Breast epithelium (tissue), 4 donors: Measurements from ENCODE around the gene MOGAT2. TPM values are rescaled to one million over a fixed set of nuclear protein-coding genes. Genes with fewer than 3 reads are reported as not detected.
"Not testable (repeated sequence)": the region's sequence is repeated elsewhere in the genome, so short reads cannot be mapped to it uniquely, and the experiment has no call there.

Source experiments
- DNase-seq, 2 donors: peaks; one replicate each; pipeline ENCODE4 v3.0.0-alpha.2; 2019; ENCODE audit warnings: low spot score in 2 of 2
- H3K27ac ChIP-seq, 2 donors: fragments of 200-600 bp; sonication (generic) in 1 of 2; one replicate each; pipeline ENCODE4 v1.5.1; 2016 to 2019; ENCODE audit warnings: mild to moderate bottlenecking in 1 of 2
- H3K27me3 ChIP-seq, 2 donors: fragments of 200-600 bp; sonication (generic) in 1 of 2; one replicate each; pipeline versions ENCODE4 v1.5.1 to v1.6.0; 2017 to 2019; ENCODE audit warnings: control low read depth in 1 of 2, mild to moderate bottlenecking in 1 of 2
- H3K36me3 ChIP-seq: fragments of 200-600 bp; one replicate; pipeline ENCODE4 v1.5.1; 2019
- H3K4me1 ChIP-seq, 2 donors: fragments of 200-600 bp; sonication (generic); one replicate each; pipeline ENCODE4 v1.5.1; 2016 to 2019; ENCODE audit warnings: control low read depth in 1 of 2
- H3K4me3 ChIP-seq, 3 donors: fragments of 200-600 bp; sonication (generic); 1 replicate in 2 of 3; 2 replicates in 1 of 3; pipeline ENCODE4 v1.5.1; 2016 to 2019; ENCODE audit warnings: mild to moderate bottlenecking in 3 of 3, moderate library complexity in 2 of 3
- H3K9me3 ChIP-seq, 2 donors: fragments of 200-600 bp; sonication (generic) in 1 of 2; one replicate each; pipeline ENCODE4 v1.5.1; 2016 to 2019; ENCODE audit warnings: control low read depth in 1 of 2
- POLR2A ChIP-seq: fragments of 450-650 bp; IDR thresholded peaks from one replicate; pipeline ENCODE4 v1.6.1; 2016; ENCODE audit warnings: antibody characterized with exemption, mild to moderate bottlenecking, moderate library complexity
- POLR2AphosphoS5 ChIP-seq, 3 donors: sonication (generic); formaldehyde crosslinking; IDR thresholded peaks; one replicate each; pipeline ENCODE4 v1.6.1; 2017; ENCODE audit warnings: antibody characterized with exemption in 3 of 3
- intact Hi-C: fragments of 100-400 bp; cut with DNase I; formaldehyde crosslinking; loops from one replicate; pipeline ENCODE4 v1.15.1; 2023; ENCODE audit warnings: low total_unique reads
- total RNA-seq, 3 donors: library from RNA; depleted of rRNA; stranded (reverse); fragments of >200 nt; gene quantifications; one replicate each; pipeline ENCODE4 v1.1.0, GENCODE V29; 2016
- TF ChIP-seq, protein P1 (sequence below), 3 donors: fragments of 450-650 bp; IDR thresholded peaks; one replicate each; pipeline ENCODE4 v1.5.1; 2016 to 2017; ENCODE audit warnings: antibody characterized with exemption in 3 of 3, mild to moderate bottlenecking in 3 of 3, moderate library complexity in 3 of 3

MOGAT2 gene
- total RNA-seq, 3 donors from 2014 or later, result 0.32 to 7.3 (median 1.3) TPM

DNA sequence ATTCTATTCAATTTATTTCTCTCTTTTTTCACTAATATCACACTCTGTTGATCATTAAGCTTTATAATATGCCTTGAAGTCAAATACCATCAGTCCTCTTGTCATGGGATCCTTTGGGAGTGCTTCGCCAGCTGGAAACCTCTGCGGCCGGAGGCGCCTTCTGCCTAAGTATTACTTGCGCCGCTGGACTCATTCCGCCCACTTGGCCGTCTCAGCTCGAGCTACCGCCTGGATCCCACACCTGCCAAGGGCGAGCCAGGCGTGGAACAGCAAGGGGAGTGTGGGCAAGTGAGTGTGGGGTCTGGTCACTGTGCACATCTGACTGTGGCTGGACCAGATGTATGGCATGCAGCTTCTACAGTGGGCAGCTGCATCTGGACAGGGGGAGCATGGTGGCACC lies 39.7 kb upstream of the MOGAT2 start:
- no peak for TF ChIP-seq POLR2A
- no peak for TF ChIP-seq POLR2AphosphoS5 (IDR thresholded peaks at IDR 0.05)
- TF ChIP-seq, protein P1, sequence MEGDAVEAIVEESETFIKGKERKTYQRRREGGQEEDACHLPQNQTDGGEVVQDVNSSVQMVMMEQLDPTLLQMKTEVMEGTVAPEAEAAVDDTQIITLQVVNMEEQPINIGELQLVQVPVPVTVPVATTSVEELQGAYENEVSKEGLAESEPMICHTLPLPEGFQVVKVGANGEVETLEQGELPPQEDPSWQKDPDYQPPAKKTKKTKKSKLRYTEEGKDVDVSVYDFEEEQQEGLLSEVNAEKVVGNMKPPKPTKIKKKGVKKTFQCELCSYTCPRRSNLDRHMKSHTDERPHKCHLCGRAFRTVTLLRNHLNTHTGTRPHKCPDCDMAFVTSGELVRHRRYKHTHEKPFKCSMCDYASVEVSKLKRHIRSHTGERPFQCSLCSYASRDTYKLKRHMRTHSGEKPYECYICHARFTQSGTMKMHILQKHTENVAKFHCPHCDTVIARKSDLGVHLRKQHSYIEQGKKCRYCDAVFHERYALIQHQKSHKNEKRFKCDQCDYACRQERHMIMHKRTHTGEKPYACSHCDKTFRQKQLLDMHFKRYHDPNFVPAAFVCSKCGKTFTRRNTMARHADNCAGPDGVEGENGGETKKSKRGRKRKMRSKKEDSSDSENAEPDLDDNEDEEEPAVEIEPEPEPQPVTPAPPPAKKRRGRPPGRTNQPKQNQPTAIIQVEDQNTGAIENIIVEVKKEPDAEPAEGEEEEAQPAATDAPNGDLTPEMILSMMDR (IDR thresholded peaks at IDR 0.05), result no peak
- peaks cover 0 to 20% of the 10 kb centered on the region in 2 donors for H3K27me3 ChIP-seq
- peaks cover 0 to 7% of the 10 kb centered on the region in 2 donors for H3K9me3 ChIP-seq
- no peak for DNase-seq
- intact Hi-C loops, result no loop called here
- no peak overlapping the region for H3K27ac ChIP-seq
- H3K4me1 ChIP-seq, result no peaks in the 10 kb centered on the region
- no peak overlapping the region for H3K4me3 ChIP-seq
- no peaks in the 10 kb centered on the region for H3K36me3 ChIP-seq

DNA sequence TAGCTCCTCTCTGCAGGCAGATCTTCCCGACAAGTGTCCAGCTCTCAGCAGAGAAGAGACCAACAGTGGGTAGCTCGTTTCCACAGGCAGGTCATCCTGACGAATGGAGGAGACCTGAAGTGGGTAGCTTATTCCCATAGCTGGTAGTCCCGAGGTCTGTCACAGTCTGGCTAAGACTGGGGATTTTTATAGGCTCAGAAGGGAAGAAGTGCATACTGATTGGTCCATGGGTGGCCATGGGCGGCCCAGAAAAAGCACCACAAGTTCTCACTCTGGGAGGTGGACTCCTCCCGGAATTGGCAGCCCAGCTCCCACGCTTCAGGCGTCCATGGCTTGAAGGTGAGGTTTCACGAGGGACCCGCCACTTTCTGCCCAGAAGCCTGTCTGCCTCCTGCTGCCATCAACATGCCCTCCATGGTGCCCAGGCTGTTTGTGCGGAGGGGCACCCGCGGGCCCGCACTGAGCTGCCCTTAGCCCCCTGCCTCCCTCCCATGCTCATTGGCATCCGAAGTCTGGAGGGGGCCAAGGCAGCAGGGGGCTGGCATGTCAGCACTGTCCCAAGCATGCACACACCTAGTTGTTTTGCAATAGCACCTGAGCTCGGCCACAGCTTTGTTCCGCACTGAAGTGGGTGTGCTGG lies 38.9 kb upstream of the MOGAT2 start:
- H3K36me3 ChIP-seq, result no peaks in the 10 kb centered on the region
- no peaks in the 10 kb centered on the region for H3K4me1 ChIP-seq
- no peak for DNase-seq
- H3K27ac ChIP-seq, result no peak overlapping the region
- peaks cover 0 to 5% of the 10 kb centered on the region in 2 donors for H3K9me3 ChIP-seq
- no peak overlapping the region for H3K4me3 ChIP-seq
- peaks cover 0 to 20% of the 10 kb centered on the region in 2 donors for H3K27me3 ChIP-seq
- intact Hi-C loops, result no loop called here
- TF ChIP-seq POLR2A (no peak), POLR2AphosphoS5 (IDR thresholded peaks at IDR 0.05) (no peak)
- TF ChIP-seq, protein P1 (IDR thresholded peaks at IDR 0.05), result no peak

DNA sequence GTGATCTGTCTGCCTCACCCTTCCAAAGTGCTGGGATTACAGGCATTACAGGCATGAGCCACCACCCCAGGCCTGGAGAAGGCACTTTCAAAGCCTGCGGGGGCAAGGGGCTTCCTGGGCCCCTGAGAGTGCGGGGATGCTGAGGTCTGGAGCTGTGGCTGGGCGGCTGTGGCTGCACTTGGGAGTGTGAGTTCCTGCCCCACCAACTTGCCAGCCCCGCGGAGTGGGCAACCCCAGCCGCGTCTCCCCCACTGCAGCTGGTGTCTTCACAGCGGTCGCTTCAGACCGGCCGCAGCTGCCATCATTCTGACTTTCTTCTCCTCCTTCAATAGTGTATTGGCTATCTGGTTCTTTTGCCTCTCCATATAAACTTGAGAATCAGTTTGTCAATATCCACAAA lies 38.1 kb upstream of the MOGAT2 start:
- DNase-seq, result no peak
- H3K4me1 ChIP-seq, result no peaks in the 10 kb centered on the region
- no peaks in the 10 kb centered on the region for H3K36me3 ChIP-seq
- H3K4me3 ChIP-seq, result no peak overlapping the region
- peaks cover 0 to under 1% of the 10 kb centered on the region in 2 donors for H3K9me3 ChIP-seq
- TF ChIP-seq POLR2AphosphoS5 (IDR thresholded peaks at IDR 0.05) (no peak), POLR2A (no peak)
- TF ChIP-seq, protein P1 (IDR thresholded peaks at IDR 0.05), result no peak
- no peak overlapping the region for H3K27ac ChIP-seq
- peaks cover 0 to 20% of the 10 kb centered on the region in 2 donors for H3K27me3 ChIP-seq
- intact Hi-C loops, result no loop called here

DNA sequence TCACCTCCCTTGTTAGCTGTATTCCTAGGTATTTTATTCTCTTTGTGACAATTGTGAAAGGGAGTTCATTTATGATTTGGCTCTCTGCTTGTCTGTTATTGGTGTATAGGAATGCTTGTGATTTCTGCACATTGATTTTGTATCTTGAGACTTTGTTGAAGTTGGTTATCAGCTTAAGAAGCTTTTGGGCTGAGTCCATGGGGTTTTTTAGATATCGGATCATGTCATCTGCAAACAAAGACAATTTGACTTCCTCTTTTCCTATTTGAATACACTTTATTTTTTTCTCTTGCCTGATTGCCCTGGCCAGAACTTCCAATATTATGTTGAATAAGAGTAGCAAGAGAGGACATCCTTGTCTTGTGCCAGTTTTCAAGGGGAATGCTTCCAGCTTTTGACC lies 33.8 kb upstream of the MOGAT2 start:
- H3K27me3 ChIP-seq, DNase-seq, intact Hi-C loops: not testable (repeated sequence)

DNA sequence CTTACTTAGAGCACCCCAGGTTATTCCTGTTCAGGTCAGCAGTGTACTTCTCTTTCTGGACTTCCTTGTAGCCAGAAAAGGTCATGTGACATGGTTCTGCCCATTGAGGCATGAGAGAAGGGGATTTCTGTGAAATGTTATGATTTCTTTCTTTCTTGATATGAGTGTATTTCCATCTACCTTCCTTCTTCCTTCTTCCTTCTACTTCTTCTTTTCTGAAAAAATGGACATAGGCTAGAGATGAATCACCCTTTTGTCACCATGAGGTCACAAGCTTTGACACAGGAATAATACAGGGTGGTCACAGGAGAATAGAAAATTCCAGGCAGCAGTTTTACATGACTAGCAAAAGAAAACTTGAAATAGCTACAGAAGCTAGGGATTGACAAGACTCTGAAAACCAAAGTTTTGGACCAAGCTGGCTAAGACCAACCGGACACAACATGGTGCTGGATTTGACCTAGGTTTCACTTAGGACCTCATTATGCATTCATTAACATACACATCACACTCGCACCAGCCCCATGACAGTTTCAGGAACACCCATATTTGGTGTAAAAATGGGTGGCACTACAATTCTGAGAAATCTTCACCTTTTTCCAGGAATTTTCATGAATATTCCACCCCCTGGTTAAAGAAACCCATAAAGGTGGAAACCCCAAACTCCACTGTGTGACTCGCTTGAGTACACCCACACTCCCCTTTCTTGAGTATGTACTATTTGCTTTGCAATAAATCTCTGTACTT lies 27.6 kb upstream of the MOGAT2 start:
- Histone ChIP-seq H3K9me3 (peaks cover 0 to 17% of the 10 kb centered on the region in 2 donors), H3K27ac (no peak overlapping the region), H3K36me3 (no peaks in the 10 kb centered on the region), H3K4me3 (no peak overlapping the region), H3K27me3 (no peaks in the 10 kb centered on the region), H3K4me1 (no peaks in the 10 kb centered on the region)
- DNase-seq, result no peak
- intact Hi-C loops, result no loop called here
- TF ChIP-seq POLR2A (no peak), POLR2AphosphoS5 (IDR thresholded peaks at IDR 0.05) (no peak)

More for the DNA sequence above, 33.8 kb upstream of the MOGAT2 start:
- H3K36me3 ChIP-seq, H3K4me1 ChIP-seq, H3K27ac ChIP-seq, H3K4me3 ChIP-seq: not testable (repeated sequence)
- H3K9me3 ChIP-seq, result peaks cover 0 to 23% of the 10 kb centered on the region in 2 donors

DNA sequence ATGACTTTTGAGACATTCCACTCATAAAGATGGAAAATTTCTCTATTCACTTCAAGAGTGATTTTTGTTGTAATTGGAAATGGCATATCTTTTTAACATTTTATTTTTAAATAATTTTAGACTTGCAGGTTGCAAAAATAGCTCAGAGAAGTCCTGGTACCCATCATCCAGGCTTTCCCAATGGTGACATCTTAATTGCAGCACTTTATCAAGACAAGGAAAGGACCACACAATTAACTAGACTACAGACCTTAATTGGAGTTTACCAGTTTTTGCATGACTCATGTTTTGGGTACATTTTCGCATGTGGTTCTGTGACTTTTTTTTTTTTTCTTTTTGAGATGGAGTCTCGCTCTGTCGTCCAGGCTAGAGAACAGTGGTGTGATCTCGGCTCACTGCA lies 25.8 kb upstream of the MOGAT2 start:
- no peak for DNase-seq
- Histone ChIP-seq H3K4me1 (no peaks in the 10 kb centered on the region), H3K9me3 (no peaks in the 10 kb centered on the region), H3K36me3 (no peaks in the 10 kb centered on the region), H3K4me3 (no peak overlapping the region), H3K27me3 (no peaks in the 10 kb centered on the region), H3K27ac (no peak overlapping the region)
- intact Hi-C loops, result no loop called here
- TF ChIP-seq POLR2AphosphoS5 (IDR thresholded peaks at IDR 0.05), result no peak
- no peak for TF ChIP-seq POLR2A
- TF ChIP-seq, protein P1 (IDR thresholded peaks at IDR 0.05), result no peak
